HG03439 (cell line): ENCODE results near the gene THSD7B.
"Not testable (repeated sequence)": the region's sequence is repeated elsewhere in the genome, so short reads cannot be mapped to it uniquely, and the experiment has no call there.

Source experiments
- ATAC-seq: cut with Tn5 transposase; IDR thresholded peaks from one replicate; pipeline ENCODE4 v1.9.1; 2021; ENCODE audit warnings: mild to moderate bottlenecking, moderate library complexity; ENCODE audit not compliant: unreplicated experiment

The THSD7B gene

GRCh38 chr2:137237055-137237454 is 471.7 kb downstream of the THSD7B start:
- no peak for ATAC-seq

GRCh38 chr2:137238065-137238464 is 472.7 kb downstream of the THSD7B start:
- ATAC-seq: no peak

GRCh38 chr2:137249463-137250130 is 484.3 kb downstream of the THSD7B start:
- ATAC-seq: no peak

GRCh38 chr2:137250401-137250800 is 485.1 kb downstream of the THSD7B start:
- ATAC-seq: no peak

- ATAC-seq: no peak
Observed at GRCh38 chr2:137251045-137251444, 485.7 kb downstream of the THSD7B start.

- ATAC-seq: no peak
Observed at GRCh38 chr2:137252934-137253333, 487.6 kb downstream of the THSD7B start.

GRCh38 chr2:137254052-137254451 is 488.7 kb downstream of the THSD7B start:
- ATAC-seq: no peak

GRCh38 chr2:137255345-137255744 is 490.0 kb downstream of the THSD7B start:
- no peak for ATAC-seq

- ATAC-seq: no peak
Observed at GRCh38 chr2:137255990-137256389, 490.6 kb downstream of the THSD7B start.

GRCh38 chr2:137261881-137262585 is 496.7 kb downstream of the THSD7B start:
- no peak for ATAC-seq

- no peak for ATAC-seq
Observed at GRCh38 chr2:137262594-137262993, 497.2 kb downstream of the THSD7B start.

GRCh38 chr2:137287913-137288639 is 522.7 kb downstream of the THSD7B start:
- no peak for ATAC-seq

GRCh38 chr2:137291836-137292570 is 526.7 kb downstream of the THSD7B start:
- ATAC-seq: no peak

GRCh38 chr2:137298377-137298776 is 533.0 kb downstream of the THSD7B start:
- ATAC-seq: no peak

- no peak for ATAC-seq
Observed at GRCh38 chr2:137300987-137301386, 535.6 kb downstream of the THSD7B start.

- no peak for ATAC-seq
Observed at GRCh38 chr2:137302957-137303356, 537.6 kb downstream of the THSD7B start.

- no peak for ATAC-seq
Observed at GRCh38 chr2:137316075-137316474, 550.7 kb downstream of the THSD7B start.

GRCh38 chr2:137321566-137321965 is 556.2 kb downstream of the THSD7B start:
- ATAC-seq: no peak

GRCh38 chr2:137331562-137331961 is 566.2 kb downstream of the THSD7B start:
- not testable (repeated sequence) for ATAC-seq

- no peak for ATAC-seq
Observed at GRCh38 chr2:137333386-137334165, 568.2 kb downstream of the THSD7B start.
